Right ventricle myocardium inferior (tissue), 1 donor: Measurements from ENCODE around the gene TEC. TPM values are rescaled to one million over a fixed set of nuclear protein-coding genes. Genes with fewer than 3 reads are reported as not detected.
"Not testable (repeated sequence)": the region's sequence is repeated elsewhere in the genome, so short reads cannot be mapped to it uniquely, and the experiment has no call there.

ENCODE experiments used
- ATAC-seq: fragments of 200-7000 bp; cut with Tn5 transposase; one replicate; pipeline ENCODE4 v1.9.1; 2020; ENCODE audit warnings: mild to moderate bottlenecking, moderate library complexity
- DNase-seq: peaks from one replicate; pipeline ENCODE4 v3.0.0; 2021; ENCODE audit errors: missing footprints
- intact Hi-C: fragments of 100-400 bp; cut with DNase I; formaldehyde crosslinking; loops from one replicate; pipeline ENCODE4 v1.11.0; 2022
- total RNA-seq: library from RNA; stranded (reverse); fragmentation: NEBNext Ultra II Directional; extraction: Animal tissue kit (Norgen Biotek cat#: 25700); gene quantifications from one replicate; pipeline ENCODE4 v1.2.1, GENCODE V29; 2021
- donor health status: DM: no; HTN: yes; CAD: no; lungs with severe emphysema.

The TEC gene
- total RNA-seq, 1 donor from 2014 or later: 1.3 TPM

GRCh38 chr4:48247878-48248558 lies 21.6 kb downstream of the TEC start:
- ATAC-seq: no peak
- intact Hi-C loops: no loop called here
- DNase-seq: no peak

GRCh38 chr4:48247142-48247877 lies 22.3 kb downstream of the TEC start:
- DNase-seq: no peak
- no peak for ATAC-seq
- intact Hi-C loops: no loop called here

DNA sequence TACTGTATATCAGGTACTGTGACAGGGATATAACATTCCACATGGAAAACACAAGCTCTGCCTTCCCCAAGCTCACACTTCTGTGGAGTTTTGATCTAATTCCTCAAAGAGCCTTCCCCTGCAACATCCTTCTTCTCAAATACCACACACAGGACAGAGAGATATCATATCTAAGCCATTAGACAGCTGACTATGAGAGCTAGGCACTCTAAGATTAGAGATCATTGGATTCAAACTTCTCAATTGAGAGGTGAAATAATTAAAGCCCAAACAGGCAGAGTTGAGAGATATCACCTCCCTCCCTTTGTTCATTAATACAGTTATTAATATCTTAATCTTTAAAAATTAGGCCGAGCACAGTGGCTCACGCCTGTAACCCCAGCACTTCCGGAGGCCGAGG lies 25.0 kb downstream of the TEC start:
- intact Hi-C loops: no loop called here
- ATAC-seq (no peak), DNase-seq (no peak)

- DNase-seq: no peak
- intact Hi-C loops: no loop called here
- ATAC-seq: no peak
Measured at GRCh38 chr4:48243887-48244286, 25.8 kb downstream of the TEC start.

DNA sequence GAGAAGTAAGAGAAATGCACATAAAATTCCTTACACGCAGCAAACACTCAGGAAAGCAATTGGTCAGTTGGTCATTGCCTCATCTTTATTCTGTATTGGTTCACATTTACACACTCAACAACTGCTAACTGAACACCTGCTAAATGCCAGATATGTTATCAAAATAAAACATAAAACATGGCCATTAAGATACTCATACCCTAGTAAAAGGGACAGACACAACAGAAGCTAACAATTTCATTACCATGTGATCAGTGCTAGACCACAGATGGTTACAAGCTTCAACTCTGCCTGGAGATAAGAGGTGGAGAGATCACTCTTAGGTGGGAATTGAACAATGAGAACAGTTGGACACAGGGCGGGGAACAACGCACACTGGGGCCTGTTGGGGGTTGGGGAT lies 26.2 kb downstream of the TEC start:
- ATAC-seq: no peak
- intact Hi-C loops: no loop called here

DNA sequence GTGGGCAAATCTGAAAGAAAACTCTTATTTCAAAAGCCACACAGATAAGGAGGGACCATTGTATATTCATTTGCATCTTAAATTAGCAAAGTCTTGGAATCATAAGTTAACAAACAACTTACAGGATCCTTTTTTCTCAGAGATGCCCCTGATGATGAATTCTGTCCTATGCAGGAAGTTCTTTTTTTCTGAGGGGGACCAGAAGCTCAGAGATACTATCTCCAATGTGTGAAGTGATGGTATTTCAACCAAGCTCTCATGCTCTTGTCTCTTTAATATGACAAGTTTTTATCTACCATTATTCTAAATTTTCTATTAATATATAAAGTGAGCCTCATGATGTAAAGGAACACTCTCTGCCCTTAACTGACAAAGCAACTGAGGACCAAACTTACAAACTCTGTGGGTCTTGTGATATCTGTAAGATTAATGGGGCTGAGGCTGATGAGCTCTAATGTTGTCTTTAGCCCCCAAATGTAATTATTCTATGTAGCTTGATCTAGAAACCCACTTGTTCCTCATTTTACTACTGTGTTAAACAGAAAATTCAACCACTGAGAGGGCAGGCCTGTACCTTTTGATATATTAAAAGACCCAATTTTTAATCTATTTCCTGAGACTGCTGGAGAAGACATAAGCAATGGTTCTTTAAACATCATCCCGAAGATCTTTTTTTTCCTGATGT lies 27.0 kb downstream of the TEC start:
- intact Hi-C loops: no loop called here

More for the DNA sequence above, 26.2 kb downstream of the TEC start:
- DNase-seq: no peak

DNA sequence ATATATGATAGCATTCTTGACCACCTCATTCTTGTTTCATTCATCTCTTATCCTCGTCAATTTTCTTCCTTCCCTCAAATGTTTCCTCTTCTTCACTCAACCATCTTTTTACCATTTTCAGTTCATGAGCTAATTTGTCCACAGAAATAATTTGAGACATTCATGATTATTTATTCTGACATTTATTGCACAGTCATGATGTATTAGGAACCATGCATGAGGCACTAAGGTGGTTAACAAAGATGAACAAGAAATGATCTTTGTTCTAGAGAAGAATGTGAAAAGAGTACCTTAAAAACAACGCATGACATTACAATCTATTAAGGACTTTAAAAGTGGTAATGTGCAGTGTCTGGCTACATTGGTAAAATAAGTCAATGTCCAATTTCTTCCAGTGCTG lies 27.9 kb downstream of the TEC start:
- intact Hi-C loops: no loop called here
- DNase-seq (no peak), ATAC-seq (no peak)

More for the DNA sequence above, 27.0 kb downstream of the TEC start:
- no peak for ATAC-seq
- DNase-seq: no peak

DNA sequence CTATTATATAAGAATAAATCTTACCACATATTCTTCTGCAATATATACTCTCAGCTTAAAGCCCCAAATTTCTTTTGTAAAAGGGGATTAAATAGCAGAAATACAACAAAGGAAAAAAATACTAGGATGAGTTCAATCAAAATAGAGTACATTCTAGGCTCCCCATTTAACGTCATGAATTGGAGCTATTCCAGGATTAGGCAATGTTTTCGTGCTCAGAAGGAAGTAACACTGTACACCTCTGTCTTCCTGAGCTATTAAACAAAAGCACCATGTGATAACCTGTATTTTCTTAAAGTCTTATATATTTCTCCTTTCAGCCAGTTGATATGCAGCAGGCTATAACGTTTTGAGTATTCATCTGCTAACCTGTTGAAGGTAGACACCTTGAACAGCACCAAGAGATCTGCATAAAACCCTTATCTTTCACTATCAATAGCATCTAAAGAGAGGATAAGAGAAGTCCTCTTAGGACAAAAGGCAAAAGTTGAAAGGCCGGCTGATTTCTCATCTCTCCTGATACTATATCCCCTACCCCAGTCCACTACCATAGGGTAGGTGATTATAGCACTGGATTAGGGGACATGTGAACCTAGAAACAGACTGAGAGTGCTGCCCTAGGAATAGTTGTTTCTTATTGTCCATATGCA lies 31.5 kb downstream of the TEC start:
- no peak for ATAC-seq
- DNase-seq: no peak
- intact Hi-C loops: no loop called here

DNA sequence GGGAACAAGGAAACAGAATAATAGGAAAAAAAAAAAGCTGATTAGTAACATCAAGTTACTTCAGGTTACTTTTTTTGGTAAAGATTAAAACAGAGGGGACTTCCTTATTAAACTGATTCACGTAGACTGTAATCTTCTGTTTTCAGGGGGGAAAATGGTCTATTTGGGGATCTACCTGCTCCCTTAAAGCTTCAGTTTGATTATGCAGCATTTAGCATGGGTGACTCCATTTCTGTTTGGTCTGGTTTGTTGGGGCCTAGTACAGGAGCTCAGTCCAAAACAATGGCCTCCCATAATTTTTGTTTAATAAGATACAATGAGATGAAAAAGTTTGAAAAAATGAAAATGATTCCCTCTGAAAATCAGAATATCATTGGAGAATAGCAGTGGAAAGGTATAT lies 34.6 kb downstream of the TEC start:
- intact Hi-C loops: no loop called here
- DNase-seq (no peak), ATAC-seq (no peak)

DNA sequence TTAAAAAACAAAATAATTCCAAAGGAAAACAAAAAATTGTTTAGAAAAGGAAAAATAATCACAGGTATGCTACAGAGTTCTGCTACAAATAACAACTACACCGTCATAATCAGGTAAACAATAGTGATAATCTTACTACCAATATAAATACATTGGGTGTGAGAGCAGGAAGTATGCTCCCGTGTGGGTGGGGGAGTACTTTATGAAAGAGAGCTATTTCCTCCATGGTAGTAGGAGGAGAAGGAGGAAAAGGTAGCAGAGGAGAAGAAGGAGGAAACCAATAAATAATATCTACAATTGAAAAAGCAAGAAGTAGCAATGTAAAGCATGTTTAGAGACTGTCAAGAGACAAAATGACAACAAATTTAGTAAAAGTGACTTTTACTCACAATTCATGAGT lies 35.1 kb downstream of the TEC start:
- intact Hi-C loops: no loop called here
- DNase-seq: no peak
- no peak for ATAC-seq

DNA sequence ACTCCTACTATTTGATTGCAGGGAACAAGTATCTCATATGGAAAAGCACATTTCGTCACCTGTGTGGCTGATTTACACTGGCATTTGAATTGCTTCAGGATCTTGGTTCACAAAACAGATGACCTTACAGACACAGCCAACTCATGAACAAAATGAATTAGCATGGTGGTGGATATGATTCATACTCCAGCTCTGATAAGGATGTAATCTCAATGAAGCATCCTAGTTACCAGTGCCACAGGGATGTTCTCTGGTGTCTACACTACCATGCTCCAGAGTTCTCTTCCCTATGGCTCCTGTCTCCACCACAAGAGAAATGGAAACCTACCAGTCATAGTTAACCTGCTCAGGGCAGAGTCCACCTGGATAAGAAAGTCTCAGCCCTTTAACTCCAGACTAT lies 40.7 kb downstream of the TEC start:
- ATAC-seq (no peak), DNase-seq (no peak)
- intact Hi-C loops: no loop called here

DNA sequence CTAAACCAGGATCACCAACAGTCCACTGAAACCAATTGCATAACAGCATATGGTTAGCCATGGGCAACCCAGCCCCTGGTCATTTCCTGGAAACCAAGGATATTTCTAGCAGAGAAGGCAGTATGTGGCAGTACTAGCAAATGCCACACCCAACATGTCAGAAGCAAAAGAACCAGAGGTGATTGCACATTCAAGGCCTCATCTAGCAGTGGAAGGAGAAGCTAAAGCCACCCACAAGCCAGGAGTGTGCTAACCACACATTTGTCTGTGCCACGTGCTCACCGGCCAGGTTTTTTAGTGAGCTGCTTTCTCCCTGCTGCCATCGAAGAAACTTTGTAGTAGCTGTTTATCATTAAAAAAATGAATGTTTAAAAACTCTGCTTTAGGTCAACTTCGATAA lies 42.0 kb downstream of the TEC start:
- DNase-seq (no peak), ATAC-seq (no peak)
- intact Hi-C loops: no loop called here

DNA sequence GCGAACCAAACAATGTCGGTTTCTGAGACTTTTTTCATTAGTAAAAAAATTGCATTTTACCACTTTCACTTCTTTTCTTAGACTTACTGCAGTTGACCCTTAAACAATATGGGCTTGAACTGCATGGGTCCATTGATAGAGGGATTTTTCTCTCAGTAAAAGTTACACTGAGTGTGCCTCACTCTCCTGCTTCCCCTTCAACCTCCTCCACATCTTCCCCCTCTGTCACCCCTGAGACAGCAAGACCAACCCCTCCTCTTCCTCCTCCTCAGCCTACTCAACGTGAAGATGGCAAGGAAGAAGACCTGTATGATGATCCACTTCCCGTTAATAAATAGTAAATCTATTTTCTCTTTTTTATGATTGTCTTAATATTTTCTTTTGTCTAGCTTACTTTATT lies 43.4 kb downstream of the TEC start:
- ATAC-seq: no peak
- intact Hi-C loops: no loop called here
- DNase-seq: no peak

DNA sequence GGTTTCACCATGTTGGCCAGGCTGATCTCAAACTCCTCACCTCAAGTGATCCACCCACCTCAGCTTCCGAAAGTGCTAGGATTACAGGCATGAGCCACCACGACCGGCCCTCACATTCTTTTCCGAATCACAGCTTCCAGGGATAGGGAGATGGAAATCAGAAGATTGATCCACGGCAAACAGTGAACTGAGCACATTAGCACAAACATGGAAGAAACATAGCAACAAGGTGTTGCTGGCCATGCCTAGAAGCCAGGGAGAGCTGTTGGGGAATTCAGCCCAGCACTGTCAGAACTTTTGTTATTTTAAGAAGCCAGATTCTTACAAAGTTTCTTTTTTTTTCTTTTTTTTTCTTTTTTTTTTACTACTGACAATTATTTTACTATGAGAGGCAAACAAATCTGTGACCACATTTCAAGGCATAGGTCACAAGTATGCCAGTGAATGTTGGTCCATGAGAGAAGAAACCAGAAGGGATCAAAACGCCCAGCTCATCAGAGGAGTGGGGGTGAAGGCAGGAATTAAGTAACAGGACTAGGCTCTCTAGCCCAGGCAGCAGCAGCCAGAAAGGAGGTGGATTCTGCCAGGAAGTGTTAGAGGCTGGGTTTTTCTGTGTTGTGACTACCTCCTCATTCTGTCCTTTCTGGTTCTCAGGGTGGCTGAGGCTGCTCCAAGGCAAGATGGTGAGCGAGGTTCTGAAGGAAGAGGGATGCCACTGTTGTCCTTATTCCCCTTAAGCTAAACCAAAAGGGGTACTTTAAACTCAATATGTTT lies 44.1 kb downstream of the TEC start:
- ATAC-seq (no peak), DNase-seq (no peak)
- intact Hi-C loops: no loop called here

DNA sequence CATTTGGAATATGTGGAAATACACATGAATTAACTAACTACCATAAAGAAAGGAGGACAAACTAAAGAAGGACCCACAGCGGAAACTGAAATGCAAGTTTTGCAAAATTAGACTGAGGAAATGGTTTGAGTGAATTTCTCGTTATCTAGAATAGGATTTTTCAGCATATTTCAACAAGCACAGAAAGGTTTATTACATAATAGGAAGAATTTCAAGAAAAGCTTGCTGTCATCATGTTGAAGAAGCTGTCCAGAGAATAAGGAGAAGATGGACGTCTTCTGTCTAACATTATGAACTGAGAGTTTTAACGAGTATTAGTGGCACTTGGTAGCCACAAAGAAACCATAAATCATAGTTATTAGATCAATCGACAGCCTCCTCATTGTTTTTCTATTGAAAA lies 45.0 kb downstream of the TEC start:
- ATAC-seq: no peak
- no peak for DNase-seq
- intact Hi-C loops: no loop called here

- intact Hi-C loops: no loop called here
- ATAC-seq: no peak
Measured at GRCh38 chr4:48223633-48224295, 45.9 kb downstream of the TEC start.

DNA sequence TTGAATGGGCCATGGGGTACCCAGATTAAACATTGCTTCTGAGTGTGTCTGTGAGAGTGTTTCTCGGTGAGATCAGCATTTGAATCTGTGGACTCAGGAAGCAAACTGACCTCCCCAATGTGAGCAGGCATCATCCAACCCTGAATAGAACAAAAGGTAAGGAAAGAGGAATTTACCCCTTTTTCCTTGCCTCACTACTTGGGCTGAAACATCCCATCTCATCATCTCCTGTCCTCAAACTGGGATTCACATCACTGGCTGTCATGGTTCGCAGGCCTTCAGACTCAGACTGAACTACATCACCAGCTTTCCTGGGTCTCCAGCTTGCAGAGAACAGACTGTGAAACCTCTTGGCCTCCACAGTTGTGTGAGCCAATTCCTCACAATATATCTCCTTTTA lies 47.1 kb downstream of the TEC start:
- DNase-seq (no peak), ATAC-seq (no peak)
- intact Hi-C loops: no loop called here

More at GRCh38 chr4:48223633-48224295, 45.9 kb downstream of the TEC start:
- no peak for DNase-seq

- intact Hi-C loops, ATAC-seq, DNase-seq: not testable (repeated sequence)
Measured at GRCh38 chr4:48219430-48219829, 50.2 kb downstream of the TEC start.
